Right ventricle myocardium inferior (tissue), 1 donor: ENCODE results near the gene ANKRD39. TPM values are rescaled to one million over a fixed set of nuclear protein-coding genes. Genes with fewer than 3 reads are reported as not detected.

ENCODE experiments used
- ATAC-seq: fragments of 200-7000 bp; cut with Tn5 transposase; one replicate; pipeline ENCODE4 v1.9.1; 2020; ENCODE audit warnings: mild to moderate bottlenecking, moderate library complexity
- DNase-seq: peaks from one replicate; pipeline ENCODE4 v3.0.0; 2021; ENCODE audit errors: missing footprints
- intact Hi-C: fragments of 100-400 bp; cut with DNase I; formaldehyde crosslinking; loops from one replicate; pipeline ENCODE4 v1.11.0; 2022
- total RNA-seq: library from RNA; stranded (reverse); fragmentation: NEBNext Ultra II Directional; extraction: Animal tissue kit (Norgen Biotek cat#: 25700); gene quantifications from one replicate; pipeline ENCODE4 v1.2.1, GENCODE V29; 2021
- donor health status: DM: no; HTN: yes; CAD: no; lungs with severe emphysema.

The ANKRD39 gene
- total RNA-seq, 1 donor from 2014 or later: 17.4 TPM

- intact Hi-C loops: no loop called here
- ATAC-seq (no peak), DNase-seq (no peak)
Observed at GRCh38 chr2:96875498-96876268, 17.9 kb upstream of the ANKRD39 start.

DNA sequence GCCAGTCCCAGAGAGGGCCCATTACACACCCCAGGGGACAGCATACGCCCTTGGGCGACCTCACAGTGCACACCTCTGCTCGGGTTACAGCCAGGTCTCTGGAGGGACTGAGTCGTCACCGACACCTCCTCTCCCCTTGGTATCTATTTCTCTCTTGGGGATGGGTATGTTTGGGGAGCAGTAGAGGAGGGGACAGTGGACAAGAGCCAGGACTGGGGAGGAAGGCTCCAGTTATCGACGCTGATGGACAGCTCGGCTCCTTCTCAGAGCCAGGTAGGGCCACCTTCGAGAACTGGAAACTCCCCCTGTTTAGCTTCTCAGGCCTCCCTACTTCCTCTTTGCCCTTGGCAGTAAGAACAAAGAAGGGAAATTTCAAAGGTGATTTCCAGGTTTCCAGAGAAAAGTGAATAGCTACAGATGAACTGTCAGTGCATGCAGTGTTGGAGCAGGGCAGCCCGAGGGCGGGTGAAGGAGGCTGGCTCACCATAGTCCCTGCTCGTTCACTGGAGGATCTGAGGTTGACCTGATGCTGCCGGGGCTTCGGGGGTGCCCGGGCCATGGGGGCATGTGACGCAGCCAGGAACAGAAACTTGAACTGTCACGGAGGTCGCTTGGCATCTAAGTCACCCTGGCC, 16.5 kb upstream of the ANKRD39 start:
- ATAC-seq: no peak
- intact Hi-C loops: no loop called here
- peak; percentile 53 for DNase-seq

GRCh38 chr2:96873651-96874096, 15.9 kb upstream of the ANKRD39 start:
- ATAC-seq (no peak), DNase-seq (peak; percentile 75)
- intact Hi-C loops: no loop called here

- ATAC-seq: no peak
- intact Hi-C loops: no loop called here
- DNase-seq: peak; percentile 53
Observed at GRCh38 chr2:96872591-96873349, 15.0 kb upstream of the ANKRD39 start.

GRCh38 chr2:96870626-96871255, 12.9 kb upstream of the ANKRD39 start:
- intact Hi-C loops: no loop called here
- ATAC-seq: no peak
- DNase-seq: no peak

DNA sequence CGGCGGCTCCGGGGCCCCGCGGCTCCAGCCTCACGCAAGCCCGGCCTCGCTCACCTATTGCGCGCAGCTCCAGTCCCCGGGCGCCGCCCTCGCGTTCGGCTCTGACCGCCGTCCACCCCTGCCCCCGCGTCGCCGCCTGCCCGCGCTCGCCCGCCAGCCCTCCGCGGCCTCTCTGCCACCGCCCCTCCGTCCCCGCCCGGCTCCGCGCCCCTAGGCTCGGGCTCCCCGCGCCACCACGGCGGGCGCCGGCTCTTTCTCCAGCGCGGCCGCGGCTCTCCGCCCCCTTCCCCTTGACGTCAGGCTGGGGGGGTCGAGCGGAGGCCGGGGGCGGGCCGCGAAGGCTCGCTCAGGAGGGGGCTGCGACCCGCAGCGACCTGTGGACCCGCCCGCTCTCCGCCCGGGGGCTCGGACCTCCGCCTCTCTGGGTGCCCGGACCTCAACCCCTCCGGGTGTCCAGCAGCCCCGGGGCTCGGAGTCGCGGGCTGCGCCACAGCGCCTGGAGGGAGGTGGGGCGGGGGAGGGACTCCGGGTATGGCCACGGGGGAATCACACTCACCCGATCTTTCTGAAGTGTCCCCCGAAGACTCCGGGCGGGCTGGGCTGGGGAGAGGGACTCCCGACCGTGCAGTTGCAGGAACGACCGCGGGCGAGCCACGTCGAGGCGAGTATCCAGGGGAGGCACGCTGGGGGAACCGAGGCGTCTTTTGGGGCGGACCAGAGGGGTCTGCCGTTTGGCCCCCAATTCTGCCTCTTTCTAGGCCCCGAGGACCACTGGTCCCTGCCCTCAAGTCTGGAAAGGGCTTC, 12.2 kb upstream of the ANKRD39 start, which contains the start of gene SEMA4C:
Gene SEMA4C, minus strand, starts transcription at position 259 of the 804 bp plus-strand sequence. CDS start 2,194 bp downstream, outside the sequence.
- DNase-seq (peak; percentile 89), ATAC-seq (peak; percentile 56)
- intact Hi-C loops: loop anchor here (1.0 kb wide), 1 partner anchor 37 kb away; no protein-coding TSS in a partner anchor

DNA sequence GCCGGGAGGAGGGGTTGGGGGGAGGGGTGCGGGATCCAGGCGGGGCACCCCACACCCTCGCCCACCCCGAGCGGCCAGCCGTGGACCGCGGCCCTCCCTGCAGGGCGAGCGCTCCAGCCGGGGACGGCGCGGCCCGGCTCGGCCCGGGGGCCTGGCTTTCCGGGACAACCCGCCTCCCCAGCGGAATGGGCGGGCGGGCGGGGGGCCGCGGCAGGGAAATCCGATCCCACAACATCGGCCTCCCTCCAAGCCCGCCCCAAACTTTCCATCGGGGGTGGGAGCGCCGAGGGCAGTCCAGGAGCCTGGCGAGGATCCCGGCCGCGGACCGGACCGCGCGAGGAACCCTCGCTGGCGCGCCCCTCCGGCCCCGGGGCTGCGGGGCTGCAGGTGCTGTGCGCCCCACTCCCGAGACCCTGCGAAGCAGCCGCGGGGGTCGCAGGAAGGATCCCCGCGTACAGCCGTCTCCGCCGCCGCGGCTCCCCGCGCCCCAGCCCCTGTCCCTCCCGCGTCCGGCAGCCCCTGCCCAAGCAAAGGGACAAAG, 11.5 kb upstream of the ANKRD39 start:
- ATAC-seq (peak; percentile 65), DNase-seq (peak; percentile 89)
- intact Hi-C loops: loop anchor here (1.0 kb wide), 1 partner anchor 38 kb away; no protein-coding TSS in a partner anchor

DNA sequence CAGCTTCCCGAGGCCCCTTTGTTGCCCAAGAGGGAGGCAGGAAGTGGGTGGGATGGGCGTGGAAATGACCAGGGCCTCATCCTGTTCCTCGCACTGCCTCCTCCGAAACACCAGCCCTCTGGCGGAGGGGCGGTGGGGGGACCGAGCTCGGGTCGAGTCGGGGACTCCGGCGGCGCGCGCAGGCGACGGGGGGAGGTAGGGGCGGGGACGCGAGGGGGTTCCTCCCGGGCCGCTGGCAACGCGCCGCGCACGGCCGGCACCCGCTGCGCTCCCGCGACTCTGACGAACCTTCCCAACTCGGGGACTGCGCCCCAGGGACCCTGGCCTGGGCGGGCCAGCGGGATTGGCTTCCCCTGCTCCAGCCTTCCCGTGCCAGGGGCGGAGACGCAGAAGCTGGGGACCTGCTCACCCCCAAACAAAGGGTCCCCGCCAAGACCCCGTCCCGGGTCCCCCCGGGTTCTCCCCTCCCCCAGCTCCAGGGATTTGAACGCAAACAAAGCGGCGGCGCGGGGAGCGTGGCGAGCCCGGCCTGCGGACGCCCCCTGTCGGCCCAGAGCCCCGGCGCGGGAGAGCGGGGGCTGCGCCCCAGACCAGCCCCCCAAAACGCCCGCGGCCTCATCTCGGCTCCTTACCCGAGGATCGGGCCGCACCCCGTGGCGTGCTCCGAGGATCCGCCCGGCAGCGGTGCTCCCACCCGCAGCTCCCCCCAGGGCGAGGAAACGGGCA, 10.9 kb upstream of the ANKRD39 start:
- peak; percentile 73 for ATAC-seq
- DNase-seq: peak; percentile 93
- intact Hi-C loops: loop anchor here (1.0 kb wide), 2 partner anchors 10 to 39 kb away; partner anchors contain the start of gene ANKRD39

DNA sequence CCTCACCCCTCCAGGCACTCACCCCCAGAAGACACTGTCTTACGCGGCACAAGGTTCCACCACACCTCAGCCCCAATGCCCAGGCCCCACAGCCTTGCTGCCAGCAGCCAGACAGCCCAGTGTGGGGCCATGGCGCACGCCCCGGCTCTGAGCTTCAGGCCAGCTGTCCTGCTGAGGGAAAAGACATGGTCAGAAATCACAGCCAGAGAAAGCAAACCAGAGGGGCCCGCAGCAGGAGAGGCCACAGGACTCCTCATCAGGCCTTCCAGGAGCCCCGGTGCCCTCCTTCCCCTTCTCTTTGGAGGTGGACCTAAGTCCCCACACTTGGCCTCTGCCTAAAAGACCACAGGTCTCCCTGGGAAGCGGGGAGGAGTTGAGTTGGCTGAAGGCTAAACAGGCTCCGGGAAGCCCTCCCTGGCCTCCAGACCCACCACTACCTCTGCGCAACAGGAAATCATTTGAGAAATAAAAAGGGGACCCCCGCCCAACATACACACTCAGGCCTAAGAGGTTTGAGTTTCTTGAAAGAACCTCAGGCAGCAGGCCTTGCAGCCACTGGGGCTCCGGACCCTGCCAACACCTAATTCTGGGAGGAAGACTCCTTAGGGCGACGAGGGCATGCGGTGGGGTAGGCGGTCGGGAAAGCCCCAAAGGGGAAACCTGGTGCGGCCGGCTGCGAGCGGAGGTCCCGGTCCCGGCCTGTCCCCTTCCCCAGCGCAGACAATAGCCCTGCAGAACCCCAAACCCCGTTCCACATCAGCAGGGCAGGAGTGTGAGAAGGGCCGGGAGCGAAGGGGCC, 10.1 kb upstream of the ANKRD39 start:
- no peak for ATAC-seq
- intact Hi-C loops: loop anchor here (1.0 kb wide), 1 partner anchor 10 kb away; the partner anchor contains the start of gene ANKRD39
- DNase-seq: no peak

GRCh38 chr2:96866986-96867755, 9.4 kb upstream of the ANKRD39 start:
- DNase-seq: no peak
- ATAC-seq: no peak
- intact Hi-C loops: no loop called here

DNA sequence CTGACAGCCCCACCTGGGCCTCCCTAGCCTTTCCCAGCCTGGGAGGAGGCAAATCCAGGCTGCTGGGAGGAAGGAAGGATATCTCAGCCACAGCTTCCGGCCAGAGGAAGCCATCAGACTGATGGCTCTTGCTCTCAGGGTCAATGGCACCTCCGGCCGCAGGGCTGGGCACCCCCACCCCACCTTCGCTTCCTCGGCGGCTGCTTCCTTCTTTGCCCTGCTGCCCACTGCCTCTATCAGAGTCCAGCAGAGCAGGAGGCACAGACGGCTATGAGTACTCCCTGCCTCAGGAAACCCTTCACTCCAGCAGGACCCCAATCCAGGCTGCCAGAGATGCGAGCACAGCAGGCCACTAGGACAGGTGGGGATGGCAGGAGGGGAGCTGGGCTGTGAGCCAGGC, 8.8 kb upstream of the ANKRD39 start:
- ATAC-seq (no peak), DNase-seq (no peak)
- intact Hi-C loops: no loop called here

- intact Hi-C loops: no loop called here
- DNase-seq (no peak), ATAC-seq (no peak)
Observed at GRCh38 chr2:96866149-96866548, 8.3 kb upstream of the ANKRD39 start.

- DNase-seq: no peak
- ATAC-seq: no peak
- intact Hi-C loops: no loop called here
Observed at GRCh38 chr2:96865654-96866053, 7.8 kb upstream of the ANKRD39 start.

- intact Hi-C loops: no loop called here
- ATAC-seq (peak; percentile 35), DNase-seq (peak; percentile 82)
Observed at GRCh38 chr2:96864343-96865091, 6.7 kb upstream of the ANKRD39 start.
